Measurements from ENCODE around the gene BCAM.

BCAM gene

DNA sequence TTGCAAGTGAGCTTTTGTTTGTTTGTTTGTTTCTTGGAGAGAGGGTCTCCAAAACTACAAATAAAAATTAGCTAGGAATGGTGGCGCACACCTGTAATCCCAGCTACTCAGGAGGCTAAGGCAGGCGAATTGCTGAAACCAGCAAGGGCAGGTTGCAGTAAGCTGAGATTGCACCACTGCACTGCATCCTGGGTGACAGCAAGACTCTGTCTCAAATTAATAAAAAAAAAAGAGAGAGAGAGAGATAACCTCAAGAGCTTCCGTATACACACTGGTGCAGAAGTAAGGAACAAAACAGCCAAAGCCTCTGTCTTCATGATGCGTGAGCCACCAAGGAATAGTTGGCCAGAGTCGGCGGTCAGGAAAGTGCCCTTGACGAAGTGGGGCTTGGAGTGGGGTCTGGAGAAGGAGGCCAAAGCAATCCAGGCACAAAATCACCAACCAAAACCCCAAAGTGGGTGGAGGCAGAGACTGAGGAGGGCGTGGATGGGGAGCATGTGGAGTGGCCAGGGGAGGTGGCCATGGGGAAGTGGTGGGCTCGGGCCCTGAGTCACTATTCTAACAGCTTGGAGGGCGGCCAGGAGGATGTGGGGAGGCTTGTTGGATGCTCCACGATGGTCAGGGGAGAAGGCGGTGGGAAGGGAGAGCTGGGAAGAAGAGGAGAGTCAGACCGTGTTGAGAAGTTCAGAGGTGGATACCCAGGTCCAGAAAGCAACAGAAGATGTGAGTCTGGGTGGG is 61.0 kb downstream of the BCAM start:
- H3K27ac ChIP-seq = no peak overlapping the region
- no peak for TF ChIP-seq ZFX (IDR thresholded peaks at IDR 0.05)
- TF ChIP-seq, protein P1, sequence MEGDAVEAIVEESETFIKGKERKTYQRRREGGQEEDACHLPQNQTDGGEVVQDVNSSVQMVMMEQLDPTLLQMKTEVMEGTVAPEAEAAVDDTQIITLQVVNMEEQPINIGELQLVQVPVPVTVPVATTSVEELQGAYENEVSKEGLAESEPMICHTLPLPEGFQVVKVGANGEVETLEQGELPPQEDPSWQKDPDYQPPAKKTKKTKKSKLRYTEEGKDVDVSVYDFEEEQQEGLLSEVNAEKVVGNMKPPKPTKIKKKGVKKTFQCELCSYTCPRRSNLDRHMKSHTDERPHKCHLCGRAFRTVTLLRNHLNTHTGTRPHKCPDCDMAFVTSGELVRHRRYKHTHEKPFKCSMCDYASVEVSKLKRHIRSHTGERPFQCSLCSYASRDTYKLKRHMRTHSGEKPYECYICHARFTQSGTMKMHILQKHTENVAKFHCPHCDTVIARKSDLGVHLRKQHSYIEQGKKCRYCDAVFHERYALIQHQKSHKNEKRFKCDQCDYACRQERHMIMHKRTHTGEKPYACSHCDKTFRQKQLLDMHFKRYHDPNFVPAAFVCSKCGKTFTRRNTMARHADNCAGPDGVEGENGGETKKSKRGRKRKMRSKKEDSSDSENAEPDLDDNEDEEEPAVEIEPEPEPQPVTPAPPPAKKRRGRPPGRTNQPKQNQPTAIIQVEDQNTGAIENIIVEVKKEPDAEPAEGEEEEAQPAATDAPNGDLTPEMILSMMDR (conservative IDR thresholded peaks at IDR 0.05) = no peak

Measured in C4-2B (cell line).